GM12878 (cell line): Measurements from ENCODE around the gene MGA. TPM values are rescaled to one million over a fixed set of nuclear protein-coding genes. Genes with fewer than 3 reads are reported as not detected.

ENCODE experiments used
- ATF3 ChIP-seq: IDR thresholded peaks from 2 replicates; pipeline ENCODE4 v1.6.1; 2011; ENCODE audit warnings: low read depth, mild to moderate bottlenecking, low read length, moderate library complexity, borderline replicate concordance; ENCODE audit errors: extremely low read depth
- CREB1 ChIP-seq: IDR thresholded peaks from 2 replicates; pipeline ENCODE4 v1.6.1; 2012; ENCODE audit warnings: low read depth, mild to moderate bottlenecking, inconsistent platforms
- CREM ChIP-seq: IDR thresholded peaks from 2 replicates; pipeline ENCODE4 v1.6.1; 2014; ENCODE audit warnings: antibody characterized with exemption, low read depth
- FOXM1 ChIP-seq: IDR thresholded peaks from 2 replicates; pipeline ENCODE4 v1.6.1; 2012; ENCODE audit warnings: low read depth, mild to moderate bottlenecking, inconsistent platforms, low read length, moderate library complexity
- KDM1A ChIP-seq: fragments of 200-600 bp; sonication (generic); IDR thresholded peaks from 2 replicates; pipeline ENCODE4 v1.6.1; 2016; ENCODE audit warnings: borderline replicate concordance
- MEF2B ChIP-seq: fragments of 450-650 bp; IDR thresholded peaks from 2 replicates; pipeline ENCODE4 v1.6.1; 2018; ENCODE audit warnings: mild to moderate bottlenecking, moderate library complexity; ENCODE audit not compliant: partially characterized antibody, poor library complexity, severe bottlenecking
- MXI1 ChIP-seq: fragments of 150-350 bp; IDR thresholded peaks from 2 replicates; pipeline ENCODE4 v1.6.1; 2011; ENCODE audit warnings: low read depth, mild to moderate bottlenecking, inconsistent platforms, low read length, improper control_type of control experiment
- MYB ChIP-seq: fragments of 150-350 bp; IDR thresholded peaks from 2 replicates; pipeline ENCODE4 v1.6.1; 2014; ENCODE audit warnings: mild to moderate bottlenecking, low read depth, low read length, borderline replicate concordance
- RB1 ChIP-seq: fragments of 450-650 bp; formaldehyde crosslinking; IDR thresholded peaks from 2 replicates; pipeline ENCODE4 v1.6.1; 2017; ENCODE audit warnings: mild to moderate bottlenecking, borderline replicate concordance
- RBBP5 ChIP-seq: fragments of 200-600 bp; sonication (generic); conservative IDR thresholded peaks from 2 replicates; pipeline ENCODE4 v1.6.1; 2016
- RFX5 ChIP-seq: IDR thresholded peaks from 2 replicates; pipeline ENCODE4 v1.6.1; 2011; ENCODE audit warnings: low read depth, low read length, improper control_type of control experiment
- SKIL ChIP-seq: fragments of 450-650 bp; IDR thresholded peaks from 2 replicates; pipeline ENCODE4 v1.6.1; 2017; ENCODE audit warnings: mild to moderate bottlenecking, low read depth, inconsistent platforms; ENCODE audit not compliant: poor library complexity, severe bottlenecking
- SP1 ChIP-seq: IDR thresholded peaks from one replicate; pipeline ENCODE4 v1.6.1; 2011; ENCODE audit warnings: low read depth, low read length
- SREBF2 ChIP-seq: IDR thresholded peaks from 2 replicates; pipeline ENCODE4 v1.6.1; 2012; ENCODE audit warnings: mild to moderate bottlenecking, low read length
- TBL1XR1 ChIP-seq: IDR thresholded peaks from 2 replicates; pipeline ENCODE4 v1.6.1; 2012; ENCODE audit warnings: low read depth, low read length, improper control_type of control experiment
- TCF7 ChIP-seq: IDR thresholded peaks from 2 replicates; pipeline ENCODE4 v1.6.1; 2014; ENCODE audit warnings: antibody characterized with exemption, borderline replicate concordance
- polyA plus RNA-seq, 11 experiments: library from polyadenylated mRNA; depleted of rRNA in 4 of 11; unstranded in 6 of 11; stranded (reverse) in 5 of 11; fragments of >200 nt; fragmentation: Nextera tagmentation in 4 of 11; fragmentation: Illumina TruSeq in 1 of 11; extraction: Ambion mirVana in 4 of 11; extraction: Trizol in 1 of 11; gene quantifications; 1 replicate in 1 of 11; 2 replicates in 10 of 11; pipeline versions ENCODE4 v1.2.1 to v1.2.3, GENCODE V29; 2011 to 2016; ENCODE audit warnings: inconsistent platforms in 2 of 11, missing spikeins in 2 of 11, low read depth in 1 of 11
- total RNA-seq, 4 experiments: library from RNA; depleted of rRNA in 3 of 4; stranded (reverse); fragments of >200 nt in 3 of 4; fragmentation: Illumina TruSeq in 1 of 4; extraction: Trizol in 1 of 4; gene quantifications; 2 replicates each; pipeline versions ENCODE4 v1.2.1 to v1.2.3, GENCODE V29; 2013 to 2021
- TF ChIP-seq, protein P1 (sequence below): IDR thresholded peaks from 2 replicates; pipeline ENCODE4 v1.6.1; 2012; ENCODE audit warnings: mild to moderate bottlenecking, low read depth, low read length
- TF ChIP-seq, protein P2 (sequence below): fragments of 150-350 bp; IDR thresholded peaks from 2 replicates; pipeline ENCODE4 v1.6.1; 2014; ENCODE audit warnings: mild to moderate bottlenecking, low read depth, low read length
- TF ChIP-seq, protein P3 (sequence below): fragments of 450-650 bp; formaldehyde crosslinking; IDR thresholded peaks from 2 replicates; pipeline ENCODE4 v1.4.0; 2022; ENCODE audit warnings: mild to moderate bottlenecking, moderate library complexity

MGA gene
- total and polyA plus RNA-seq, 10 of the 15 experiments (the other 5 are each of a cell fraction or from before 2014, with no cell fraction given), result 2.6 to 29.6 (median 17.0) TPM

GRCh38 chr15:41774062-41774881, 114.1 kb downstream of the MGA start, which contains the start of gene MAPKBP1 (continued):
- TF ChIP-seq CREM (peak; percentile 70; the same call in 1 of the 2 replicates), SREBF2 (no peak), TBL1XR1 (peak; percentile 1; the same call in 1 of the 2 replicates), CREB1 (peak; percentile 81), ATF3 (no peak), RBBP5 (no peak), KDM1A (no peak), RFX5 (no peak), SP1 (peak; percentile 59), TCF7 (no peak), MEF2B (no peak), FOXM1 (peak; percentile 61; the same call in 1 of the 2 replicates), RB1 (peak; percentile 87), SKIL (peak; percentile 7), MXI1 (peak; percentile 70; the same call in 1 of the 2 replicates), MYB (no peak)
- TF ChIP-seq, protein P1, sequence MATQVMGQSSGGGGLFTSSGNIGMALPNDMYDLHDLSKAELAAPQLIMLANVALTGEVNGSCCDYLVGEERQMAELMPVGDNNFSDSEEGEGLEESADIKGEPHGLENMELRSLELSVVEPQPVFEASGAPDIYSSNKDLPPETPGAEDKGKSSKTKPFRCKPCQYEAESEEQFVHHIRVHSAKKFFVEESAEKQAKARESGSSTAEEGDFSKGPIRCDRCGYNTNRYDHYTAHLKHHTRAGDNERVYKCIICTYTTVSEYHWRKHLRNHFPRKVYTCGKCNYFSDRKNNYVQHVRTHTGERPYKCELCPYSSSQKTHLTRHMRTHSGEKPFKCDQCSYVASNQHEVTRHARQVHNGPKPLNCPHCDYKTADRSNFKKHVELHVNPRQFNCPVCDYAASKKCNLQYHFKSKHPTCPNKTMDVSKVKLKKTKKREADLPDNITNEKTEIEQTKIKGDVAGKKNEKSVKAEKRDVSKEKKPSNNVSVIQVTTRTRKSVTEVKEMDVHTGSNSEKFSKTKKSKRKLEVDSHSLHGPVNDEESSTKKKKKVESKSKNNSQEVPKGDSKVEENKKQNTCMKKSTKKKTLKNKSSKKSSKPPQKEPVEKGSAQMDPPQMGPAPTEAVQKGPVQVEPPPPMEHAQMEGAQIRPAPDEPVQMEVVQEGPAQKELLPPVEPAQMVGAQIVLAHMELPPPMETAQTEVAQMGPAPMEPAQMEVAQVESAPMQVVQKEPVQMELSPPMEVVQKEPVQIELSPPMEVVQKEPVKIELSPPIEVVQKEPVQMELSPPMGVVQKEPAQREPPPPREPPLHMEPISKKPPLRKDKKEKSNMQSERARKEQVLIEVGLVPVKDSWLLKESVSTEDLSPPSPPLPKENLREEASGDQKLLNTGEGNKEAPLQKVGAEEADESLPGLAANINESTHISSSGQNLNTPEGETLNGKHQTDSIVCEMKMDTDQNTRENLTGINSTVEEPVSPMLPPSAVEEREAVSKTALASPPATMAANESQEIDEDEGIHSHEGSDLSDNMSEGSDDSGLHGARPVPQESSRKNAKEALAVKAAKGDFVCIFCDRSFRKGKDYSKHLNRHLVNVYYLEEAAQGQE, result no peak
- TF ChIP-seq, protein P2, sequence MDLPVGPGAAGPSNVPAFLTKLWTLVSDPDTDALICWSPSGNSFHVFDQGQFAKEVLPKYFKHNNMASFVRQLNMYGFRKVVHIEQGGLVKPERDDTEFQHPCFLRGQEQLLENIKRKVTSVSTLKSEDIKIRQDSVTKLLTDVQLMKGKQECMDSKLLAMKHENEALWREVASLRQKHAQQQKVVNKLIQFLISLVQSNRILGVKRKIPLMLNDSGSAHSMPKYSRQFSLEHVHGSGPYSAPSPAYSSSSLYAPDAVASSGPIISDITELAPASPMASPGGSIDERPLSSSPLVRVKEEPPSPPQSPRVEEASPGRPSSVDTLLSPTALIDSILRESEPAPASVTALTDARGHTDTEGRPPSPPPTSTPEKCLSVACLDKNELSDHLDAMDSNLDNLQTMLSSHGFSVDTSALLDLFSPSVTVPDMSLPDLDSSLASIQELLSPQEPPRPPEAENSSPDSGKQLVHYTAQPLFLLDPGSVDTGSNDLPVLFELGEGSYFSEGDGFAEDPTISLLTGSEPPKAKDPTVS, result no peak
- TF ChIP-seq, protein P3, sequence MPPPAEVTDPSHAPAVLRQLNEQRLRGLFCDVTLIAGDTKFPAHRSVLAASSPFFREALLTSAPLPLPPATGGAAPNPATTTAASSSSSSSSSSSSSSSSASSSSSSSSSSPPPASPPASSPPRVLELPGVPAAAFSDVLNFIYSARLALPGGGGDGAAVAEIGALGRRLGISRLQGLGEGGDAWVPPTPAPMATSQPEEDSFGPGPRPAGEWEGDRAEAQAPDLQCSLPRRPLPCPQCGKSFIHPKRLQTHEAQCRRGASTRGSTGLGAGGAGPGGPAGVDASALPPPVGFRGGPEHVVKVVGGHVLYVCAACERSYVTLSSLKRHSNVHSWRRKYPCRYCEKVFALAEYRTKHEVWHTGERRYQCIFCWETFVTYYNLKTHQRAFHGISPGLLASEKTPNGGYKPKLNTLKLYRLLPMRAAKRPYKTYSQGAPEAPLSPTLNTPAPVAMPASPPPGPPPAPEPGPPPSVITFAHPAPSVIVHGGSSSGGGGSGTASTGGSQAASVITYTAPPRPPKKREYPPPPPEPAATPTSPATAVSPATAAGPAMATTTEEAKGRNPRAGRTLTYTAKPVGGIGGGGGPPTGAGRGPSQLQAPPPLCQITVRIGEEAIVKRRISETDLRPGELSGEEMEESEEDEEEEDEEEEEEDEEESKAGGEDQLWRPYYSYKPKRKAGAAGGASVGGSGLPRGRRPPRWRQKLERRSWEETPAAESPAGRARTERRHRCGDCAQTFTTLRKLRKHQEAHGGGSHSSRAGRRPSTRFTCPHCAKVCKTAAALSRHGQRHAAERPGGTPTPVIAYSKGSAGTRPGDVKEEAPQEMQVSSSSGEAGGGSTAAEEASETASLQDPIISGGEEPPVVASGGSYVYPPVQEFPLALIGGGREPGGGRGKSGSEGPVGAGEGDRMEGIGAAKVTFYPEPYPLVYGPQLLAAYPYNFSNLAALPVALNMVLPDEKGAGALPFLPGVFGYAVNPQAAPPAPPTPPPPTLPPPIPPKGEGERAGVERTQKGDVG (CRISPR knock-in tag), result no peak
